DND-41 (cell line): ENCODE data around the gene SLC22A31.

Experiments
- CTCF ChIP-seq: IDR thresholded peaks from 2 replicates; pipeline ENCODE4 v1.5.1; 2012; ENCODE audit warnings: borderline replicate concordance, low read length, moderate library complexity, mild to moderate bottlenecking; ENCODE audit not compliant: poor library complexity, severe bottlenecking; ENCODE audit errors: extremely low read depth
- EZH2 ChIP-seq: IDR thresholded peaks from 3 replicates; pipeline ENCODE4 v1.6.1; 2012; ENCODE audit warnings: borderline replicate concordance, low read depth, mild to moderate bottlenecking, moderate library complexity, low read length, inconsistent platforms; ENCODE audit not compliant: severe bottlenecking

GRCh38 chr16:89246903-89247733 lies 46.8 kb upstream of the SLC22A31 start:
- TF ChIP-seq CTCF (no peak), EZH2 (no peak)
